Measurements from ENCODE around the gene OTOP3.
A peak's percentile ranks its signal among the peaks of the same experiment; 100 is the strongest.

OTOP3 gene

DNA sequence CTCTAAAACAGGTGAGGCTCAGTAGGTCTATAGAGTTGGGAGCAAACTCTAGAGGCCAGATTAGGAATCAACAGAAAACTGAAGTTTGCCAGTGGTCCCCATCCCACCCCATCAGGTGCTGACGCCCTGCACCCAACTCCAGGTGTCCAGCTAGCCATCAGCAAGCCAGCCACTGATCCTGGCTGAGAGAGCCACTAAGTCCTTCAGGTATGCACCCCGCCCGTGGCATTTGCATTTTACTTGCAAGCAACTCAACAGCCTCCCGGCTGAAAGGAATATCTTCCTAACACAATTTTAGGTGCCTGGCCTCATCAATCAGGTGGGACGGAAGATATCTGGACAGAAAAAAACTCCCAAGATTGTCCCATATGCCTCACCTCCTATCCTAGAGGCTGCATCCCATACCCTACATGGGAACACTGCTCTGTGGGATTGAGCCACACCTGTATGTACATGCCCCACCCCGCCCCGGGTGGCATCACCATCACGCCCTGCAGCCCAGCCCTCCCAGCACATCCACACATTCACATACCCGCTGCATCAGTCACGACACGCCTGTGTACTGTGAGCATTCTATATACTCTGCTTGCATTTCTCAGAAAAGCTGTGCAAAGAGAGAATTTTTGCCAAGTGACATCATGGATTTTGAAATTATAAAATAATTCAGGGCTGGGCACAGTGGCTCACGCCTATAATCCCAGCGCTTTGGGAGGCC, 8.3 kb downstream of the OTOP3 start:
- no peak for DNase-seq

DNA sequence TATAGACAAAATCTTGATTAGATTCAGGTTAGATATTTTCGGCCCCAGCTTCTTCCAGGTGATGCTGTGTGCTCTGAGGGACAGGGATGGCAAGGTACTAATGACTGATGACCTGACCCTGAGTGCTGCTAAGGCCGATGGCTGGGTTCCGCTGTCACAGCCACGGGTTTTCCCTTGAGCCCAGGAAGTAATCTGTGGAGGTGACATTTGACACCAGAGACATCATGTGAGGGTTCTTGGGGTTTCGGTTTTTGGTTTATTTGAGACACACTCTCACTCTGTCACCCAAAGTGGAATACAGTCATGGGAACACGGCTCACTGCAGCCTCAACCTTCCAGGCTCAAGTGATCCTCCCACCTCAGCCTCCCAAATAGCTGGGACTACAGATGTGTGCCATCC, 9.8 kb downstream of the OTOP3 start:
- DNase-seq: no peak

DNA sequence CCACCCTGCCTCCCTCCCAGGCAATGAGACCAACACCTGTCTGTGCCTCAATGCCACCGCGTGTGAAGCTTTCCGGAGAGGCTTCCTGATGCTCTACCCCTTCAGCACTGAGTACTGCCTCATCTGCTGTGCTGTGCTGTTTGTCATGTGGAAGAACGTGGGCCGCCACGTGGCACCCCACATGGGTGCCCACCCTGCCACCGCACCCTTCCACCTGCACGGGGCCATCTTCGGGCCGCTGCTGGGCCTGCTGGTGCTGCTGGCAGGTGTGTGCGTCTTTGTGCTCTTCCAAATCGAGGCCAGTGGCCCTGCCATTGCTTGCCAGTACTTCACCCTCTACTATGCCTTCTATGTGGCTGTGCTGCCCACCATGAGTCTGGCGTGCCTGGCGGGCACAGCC, 10.9 kb downstream of the OTOP3 start:
- DNase-seq: no peak

GRCh38 chr17:74947041-74947754, 11.5 kb downstream of the OTOP3 start:
- DNase-seq: no peak

GRCh38 chr17:74949455-74950115, 13.9 kb downstream of the OTOP3 start:
- DNase-seq: no peak

DNA sequence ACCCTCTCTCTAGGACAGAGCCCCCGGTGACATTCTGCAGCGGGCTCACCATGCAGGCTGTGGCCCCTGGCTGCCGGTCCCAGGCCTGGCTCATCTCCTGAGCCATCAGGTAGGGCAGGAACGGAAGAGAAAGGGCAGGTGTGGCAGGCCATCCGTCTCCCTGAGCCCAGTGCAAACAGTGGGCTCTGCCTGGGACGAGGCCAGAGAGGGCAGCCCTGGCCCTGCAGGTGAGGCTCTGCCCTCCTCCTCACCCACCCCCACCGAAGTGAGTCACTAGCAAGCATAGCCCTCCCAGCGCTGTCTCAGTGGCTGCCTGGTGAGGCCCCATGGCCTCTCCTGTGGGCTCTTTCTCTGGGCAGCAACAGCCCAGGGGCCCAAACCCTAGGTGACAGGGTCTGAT, 14.5 kb downstream of the OTOP3 start:
- no peak for DNase-seq

- DNase-seq: no peak
Observed at GRCh38 chr17:74951065-74951464, 15.4 kb downstream of the OTOP3 start.

DNA sequence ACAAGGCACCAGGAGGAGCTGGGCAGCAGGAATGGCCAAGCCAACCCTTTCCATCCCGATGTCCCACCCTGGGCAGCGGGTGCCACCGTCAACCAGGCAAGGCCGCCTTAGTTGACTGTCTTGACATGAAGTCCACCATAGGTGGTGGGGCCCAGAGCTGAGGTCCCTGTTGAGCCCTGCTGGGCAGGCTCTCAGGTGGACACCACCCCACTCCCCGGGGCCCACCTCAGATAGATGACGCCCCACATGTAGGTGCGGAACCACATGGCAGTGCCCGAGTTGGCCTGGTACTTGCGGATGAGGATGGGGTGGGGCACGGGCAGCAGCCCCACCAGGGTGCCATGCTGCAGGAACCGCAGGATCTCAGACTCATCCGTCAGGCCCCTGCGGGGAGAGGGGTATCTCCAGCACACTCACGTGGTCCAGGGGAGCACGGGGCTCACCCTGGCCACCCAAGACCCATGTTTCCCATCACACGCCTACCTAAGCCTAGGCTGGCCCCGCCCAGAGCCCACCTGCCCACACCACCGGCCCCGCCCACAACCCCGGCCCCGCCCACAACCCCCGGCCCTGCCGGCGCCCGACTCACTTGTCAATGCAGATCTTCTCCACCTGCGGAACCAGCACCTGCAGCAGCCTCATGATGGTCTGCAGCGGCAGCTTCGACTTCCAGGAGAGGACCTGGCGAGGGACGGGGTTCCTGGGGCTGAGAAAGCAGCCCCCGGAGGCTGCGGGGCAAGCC, 16.2 kb downstream of the OTOP3 start:
- DNase-seq: no peak

GRCh38 chr17:74952431-74953133, 16.9 kb downstream of the OTOP3 start:
- no peak for DNase-seq

DNA sequence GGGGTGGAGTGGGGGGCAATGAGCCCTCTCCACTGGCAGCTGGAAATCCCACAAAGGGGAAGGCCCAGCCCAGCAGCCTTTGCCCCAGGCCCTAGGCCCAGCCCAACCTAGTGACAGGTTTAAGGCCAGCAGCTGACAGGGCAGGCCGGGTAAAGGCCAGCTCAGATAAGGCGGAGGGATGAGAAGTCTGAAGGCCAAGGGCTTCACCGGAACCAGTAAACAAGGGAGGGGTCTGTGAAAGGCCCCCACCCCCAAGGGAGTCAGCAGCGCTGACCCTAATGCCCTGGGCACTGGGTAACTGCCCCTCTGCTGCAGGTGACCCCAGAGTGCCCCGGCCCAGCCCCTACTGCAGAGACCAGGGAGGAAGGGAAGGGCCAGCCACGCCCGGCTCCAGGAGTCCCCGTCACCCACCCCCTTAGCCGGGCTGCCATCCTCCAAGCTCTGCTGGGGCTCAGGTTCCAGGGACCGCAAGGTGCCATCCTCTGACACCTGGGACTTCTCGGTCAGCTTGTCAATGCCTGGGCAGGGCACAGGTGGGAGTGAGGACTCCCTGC, 17.5 kb downstream of the OTOP3 start:
- DNase-seq: no peak

GRCh38 chr17:74954115-74954514, 18.4 kb downstream of the OTOP3 start:
- DNase-seq: no peak

DNA sequence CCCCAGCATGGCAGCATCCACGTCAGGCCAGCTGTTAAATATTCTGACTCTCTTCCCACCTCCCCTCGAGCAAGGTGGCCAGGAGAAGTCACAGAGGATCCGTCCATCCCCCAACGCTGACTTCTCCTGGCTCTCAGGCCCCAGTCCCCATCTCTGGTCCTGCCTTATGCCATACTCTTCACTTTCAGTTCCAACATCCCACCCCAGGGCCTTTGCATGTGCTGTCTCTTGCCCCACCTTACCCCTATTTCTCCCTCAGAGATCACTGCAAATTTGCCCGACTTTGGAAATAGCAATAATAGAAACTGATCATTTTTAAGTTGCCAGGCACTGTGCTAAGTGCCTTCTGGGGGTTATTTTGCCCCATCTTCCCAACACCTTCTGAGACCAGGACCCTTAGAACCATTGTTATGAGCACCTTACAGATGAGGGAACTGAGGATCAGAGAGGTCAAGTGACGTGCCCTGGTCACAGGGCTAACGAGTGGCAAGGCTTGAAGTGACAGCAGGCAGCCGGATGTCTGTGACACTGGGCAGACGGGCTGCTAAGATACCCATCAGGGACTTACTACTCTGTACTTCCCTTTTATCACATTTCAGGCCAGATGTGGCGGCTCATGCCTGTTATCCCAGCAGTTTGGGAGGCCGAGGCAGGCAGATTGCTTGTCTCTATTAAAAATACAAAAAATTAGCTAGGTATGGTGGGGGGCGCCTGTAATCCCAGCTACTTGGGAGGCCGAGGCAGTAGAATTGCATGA, 19.1 kb downstream of the OTOP3 start:
- DNase-seq: no peak

DNA sequence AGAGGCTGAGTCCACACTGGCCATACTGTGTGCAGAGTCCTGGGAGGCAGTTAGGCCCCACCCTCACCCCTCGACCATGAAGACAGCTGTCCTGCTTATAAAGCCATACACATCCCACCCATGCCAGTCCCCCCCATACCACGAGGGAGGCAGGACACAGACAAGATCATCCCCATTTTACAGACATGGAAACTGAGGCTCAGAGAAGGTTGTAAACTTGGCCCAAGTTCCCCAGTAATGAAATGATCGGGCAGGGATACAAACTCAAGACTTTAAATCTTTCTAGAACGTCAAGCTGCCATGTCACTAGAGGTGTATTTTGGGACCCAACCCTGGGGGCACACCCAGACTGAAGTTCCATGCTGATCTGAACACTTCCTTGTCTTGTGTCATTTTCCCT, 20.4 kb downstream of the OTOP3 start:
- no peak for DNase-seq

DNA sequence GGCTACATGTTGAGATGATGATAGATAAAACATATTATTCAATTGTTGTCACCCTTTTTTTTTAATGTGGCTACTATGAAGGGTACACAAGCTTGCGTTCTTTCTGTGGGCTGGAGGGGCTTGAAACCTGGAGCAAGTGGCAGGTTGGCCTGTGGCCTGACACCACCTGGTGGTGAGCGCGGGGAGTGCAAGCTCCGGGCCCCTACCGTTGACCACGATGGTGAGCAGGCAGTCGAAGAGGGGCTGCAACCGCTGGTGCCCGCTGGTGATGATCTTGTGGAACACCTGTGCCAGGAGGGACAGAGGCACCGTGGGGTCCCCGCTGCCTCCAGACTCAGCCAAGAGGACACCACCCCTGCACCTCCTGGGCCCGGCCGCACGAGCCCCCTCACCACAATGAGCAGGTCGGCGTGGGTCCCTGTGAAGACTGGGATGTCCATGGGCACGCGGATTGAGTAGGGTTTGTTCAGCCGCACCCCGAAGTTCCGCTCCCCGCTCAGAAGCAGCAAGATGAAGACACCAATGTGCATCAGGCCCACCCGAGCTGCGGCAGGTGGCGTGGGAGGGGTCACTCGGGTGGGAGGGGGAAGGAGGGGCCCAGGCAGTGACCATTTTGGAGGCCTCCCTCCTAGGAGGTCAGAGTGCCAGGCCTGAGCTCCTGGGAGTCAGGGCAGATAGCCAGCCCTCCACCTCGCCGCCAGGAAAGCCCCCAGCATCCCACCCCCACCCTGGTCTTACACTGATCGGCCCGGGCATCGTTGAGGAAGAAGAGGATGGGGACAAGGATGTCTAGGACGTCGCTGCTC, 22.4 kb downstream of the OTOP3 start:
- peak; percentile 99 for DNase-seq

DNA sequence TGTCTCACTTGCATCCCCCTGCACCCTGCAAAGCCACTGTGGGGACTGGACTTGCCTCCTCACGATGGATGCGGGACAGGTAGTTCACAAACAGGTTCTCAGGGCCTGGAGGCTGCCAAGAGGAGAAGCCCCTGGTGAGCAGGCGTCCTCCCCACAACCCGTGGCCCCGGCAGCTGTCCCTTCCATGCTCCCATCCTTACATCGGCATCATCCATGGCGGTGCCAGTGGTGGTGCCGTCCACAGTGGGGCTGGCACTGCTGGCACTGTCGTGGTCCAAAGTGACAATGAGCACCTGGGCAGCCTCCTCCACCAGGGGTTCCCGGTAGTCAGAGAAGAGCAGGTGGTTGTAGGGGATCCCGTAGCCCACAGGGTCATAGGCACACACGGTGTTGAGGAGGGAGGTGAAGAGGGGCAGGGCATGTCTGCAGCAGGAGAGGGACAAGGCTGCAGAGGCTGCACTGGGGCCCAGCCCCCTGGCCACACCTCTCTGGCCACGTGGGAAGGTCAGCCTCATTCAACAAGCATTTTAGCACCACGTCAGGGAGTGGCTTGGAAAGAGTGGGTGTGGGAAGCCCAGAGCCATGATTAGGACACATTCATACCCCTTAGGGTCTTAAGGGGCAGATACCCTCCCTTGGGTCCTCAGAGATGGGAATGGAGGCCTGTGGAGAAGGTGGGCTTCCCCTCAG, 24.3 kb downstream of the OTOP3 start:
- no peak for DNase-seq

- peak; percentile 75 for DNase-seq
Observed at GRCh38 chr17:74960570-74961342, 25.1 kb downstream of the OTOP3 start.

DNA sequence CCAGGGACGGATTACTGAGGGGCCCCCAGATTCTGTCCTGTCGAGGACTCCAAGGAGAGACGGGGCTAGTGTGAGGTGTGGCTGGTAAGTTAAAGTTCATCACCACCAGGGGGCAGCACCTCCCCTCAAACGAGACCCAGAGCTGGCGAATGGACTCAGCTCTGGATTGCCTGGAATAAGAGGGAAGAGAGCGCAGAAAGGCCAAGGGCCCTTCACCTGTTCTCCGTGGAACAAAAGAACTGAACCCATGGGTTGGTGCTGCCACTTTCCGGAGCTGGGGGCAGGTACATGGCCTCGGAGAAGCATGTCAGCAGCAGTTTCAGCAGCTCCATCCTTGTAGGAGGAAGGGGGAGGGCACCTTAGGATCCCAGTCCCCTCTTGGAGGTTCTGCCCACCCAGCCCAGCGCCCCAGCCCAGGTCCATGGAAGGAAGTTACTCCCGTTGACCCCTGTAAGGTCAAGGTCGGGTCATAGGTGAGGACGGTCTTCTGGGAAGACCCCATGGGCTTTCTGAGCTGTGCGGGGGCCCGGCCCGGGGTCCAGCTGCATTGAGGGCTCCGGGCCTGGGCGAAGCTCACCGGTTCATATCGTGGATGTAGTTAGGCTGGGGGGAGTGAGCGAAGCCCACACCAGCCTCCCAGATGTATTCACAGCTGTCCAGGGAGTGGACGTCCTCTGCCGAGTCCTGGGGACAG, 26.1 kb downstream of the OTOP3 start:
- DNase-seq: peak; percentile 96

GRCh38 chr17:74962622-74963394, 27.1 kb downstream of the OTOP3 start:
- DNase-seq: no peak
